ENCODE results near the gene PRF1. TPM values are rescaled to one million over a fixed set of nuclear protein-coding genes. Genes with fewer than 3 reads are reported as not detected.

Gene PRF1
- total and polyA plus RNA-seq, 2 experiments from 2014 or later, result 0.13 TPM; not detected in 1

GRCh38 chr10:70617798-70618568 lies 15.4 kb upstream of the PRF1 start (continued):
- no peak for TF ChIP-seq REST (IDR thresholded peaks at IDR 0.05; ENCODE audit: unreplicated experiment)
- TF ChIP-seq EZH2phosphoT487 (IDR thresholded peaks at IDR 0.05; ENCODE audit: unreplicated experiment), result no peak
- TF ChIP-seq EZH2 (IDR thresholded peaks at IDR 0.05; ENCODE audit: low read depth, unreplicated experiment), result no peak
- no peak for TF ChIP-seq CTCF (conservative IDR thresholded peaks at IDR 0.05; ENCODE audit: low read depth in 2 of 2)
- no peak for TF ChIP-seq STAT1 (IDR thresholded peaks at IDR 0.05; ENCODE audit: unreplicated experiment)

- no peak for ATAC-seq
- Histone ChIP-seq H3K27ac (ENCODE audit: low read depth) (no peak overlapping the region), H2AFZ (no peak overlapping the region), H3K9me2 (ENCODE audit: insufficient read depth) (no peaks in the 10 kb centered on the region), H3K36me3 (ENCODE audit: insufficient read depth) (0 out of 2 replicates have a peak, but pooled peaks cover 2% of the 10 kb centered on the region), H3K27me3 (ENCODE audit: insufficient read depth) (no peaks in the 10 kb centered on the region), H3K79me2 (replicated peaks; ENCODE audit: insufficient read depth) (no peaks in the 10 kb centered on the region), H4K20me1 (replicated peaks; ENCODE audit: insufficient read depth) (no peaks in the 10 kb centered on the region), H3K4me2 (no peak overlapping the region), H3F3A (replicated peaks; ENCODE audit: low read depth) (no peaks in the 10 kb centered on the region), H3K4me3 (no peak overlapping the region), H3K4me1 (ENCODE audit: insufficient read depth) (no peaks in the 10 kb centered on the region)
- Mint-ChIP-seq H3K9me3 (peaks cover 27% of the 10 kb centered on the region), H3K27ac (no peak overlapping the region), H3K4me1 (no peaks in the 10 kb centered on the region; the same call in 2 of the 3 replicates), H3K4me3 (no peak overlapping the region), H3K36me3 (ENCODE audit: low read depth) (peaks cover 25% of the 10 kb centered on the region), H3K27me3 (ENCODE audit: insufficient read depth, low read depth, poor library complexity) (peaks cover 2% of the 10 kb centered on the region)
- no peak for DNase-seq (ENCODE audit: low spot score)
- TF ChIP-seq STAT1 (IDR thresholded peaks at IDR 0.05; ENCODE audit: unreplicated experiment) (no peak), CTCF (conservative IDR thresholded peaks at IDR 0.05; ENCODE audit: low read depth in 2 of 2) (no peak), EZH2 (IDR thresholded peaks at IDR 0.05; ENCODE audit: low read depth, unreplicated experiment) (no peak), CREB1 (CRISPR knock-in tag; IDR thresholded peaks at IDR 0.05; ENCODE audit: low read depth) (no peak), EZH2phosphoT487 (IDR thresholded peaks at IDR 0.05; ENCODE audit: unreplicated experiment) (no peak), JUNB (IDR thresholded peaks at IDR 0.05; ENCODE audit: unreplicated experiment) (no peak), ETS1 (IDR thresholded peaks at IDR 0.05) (no peak), NANOG (IDR thresholded peaks at IDR 0.05; ENCODE audit: borderline replicate concordance) (no peak), ZNF114 (CRISPR knock-in tag; IDR thresholded peaks at IDR 0.05) (no peak), ZNF331 (CRISPR knock-in tag; IDR thresholded peaks at IDR 0.05; ENCODE audit: low read depth) (no peak)
Measured at GRCh38 chr10:70616761-70617160, 14.2 kb upstream of the PRF1 start.
